IPS DF 19.7 (cell line): ENCODE data around the gene EAF1.
A peak's percentile ranks its signal among the peaks of the same experiment; 100 is the strongest.
"Not testable (repeated sequence)": the region's sequence is repeated elsewhere in the genome, so short reads cannot be mapped to it uniquely, and the experiment has no call there.

ENCODE experiments used
- DNase-seq: peaks from one replicate; pipeline ENCODE4 v3.0.0-alpha.2; 2013; ENCODE audit warnings: low read depth, low spot score

The EAF1 gene

DNA sequence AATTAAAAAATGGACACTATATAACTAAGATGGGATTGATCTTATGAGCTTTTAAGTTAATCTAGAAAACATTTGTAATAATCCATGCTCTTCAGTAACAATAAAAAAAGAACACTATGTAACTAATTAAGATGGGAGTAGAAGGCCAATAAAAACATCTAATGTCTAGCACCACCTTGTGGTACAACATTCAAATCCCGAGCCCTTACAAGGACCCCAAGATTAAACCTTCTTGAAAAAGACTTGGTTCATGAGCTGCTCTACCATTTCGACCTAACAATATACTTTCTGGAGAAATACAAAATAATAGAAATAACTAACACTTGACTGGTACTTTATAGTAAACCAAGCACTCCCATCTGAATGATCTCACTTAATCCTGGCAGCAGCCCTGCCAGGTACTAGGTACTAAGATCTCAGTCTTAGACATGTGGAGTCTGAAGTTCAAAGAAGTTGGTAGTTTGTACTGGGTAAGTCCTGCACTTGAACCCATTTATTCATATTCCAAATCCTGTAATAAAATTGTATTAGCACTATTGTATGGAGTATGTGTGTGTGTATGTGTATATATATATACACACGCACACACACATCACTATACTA lies 21.8 kb upstream of the EAF1 start:
- peak; percentile 12 for DNase-seq

DNA sequence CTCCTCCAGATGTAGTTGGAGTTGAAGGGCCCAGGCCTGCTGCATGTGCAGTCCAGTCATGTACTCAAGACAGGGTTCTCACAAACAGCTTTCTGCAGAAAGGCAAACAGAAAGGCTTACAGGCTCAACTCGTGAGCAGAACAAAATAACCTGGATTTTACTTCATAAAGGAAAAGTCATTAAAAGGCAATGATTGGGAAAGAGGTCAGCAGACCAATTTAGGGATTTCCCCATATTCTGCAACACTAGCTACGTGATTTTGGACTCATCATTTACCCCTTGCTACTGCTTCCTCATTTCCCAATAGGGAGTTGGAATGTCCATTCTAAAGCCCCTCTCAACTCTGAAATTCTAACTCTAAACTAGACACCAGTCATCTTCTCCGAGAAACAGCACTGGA lies 18.2 kb upstream of the EAF1 start:
- no peak for DNase-seq

DNA sequence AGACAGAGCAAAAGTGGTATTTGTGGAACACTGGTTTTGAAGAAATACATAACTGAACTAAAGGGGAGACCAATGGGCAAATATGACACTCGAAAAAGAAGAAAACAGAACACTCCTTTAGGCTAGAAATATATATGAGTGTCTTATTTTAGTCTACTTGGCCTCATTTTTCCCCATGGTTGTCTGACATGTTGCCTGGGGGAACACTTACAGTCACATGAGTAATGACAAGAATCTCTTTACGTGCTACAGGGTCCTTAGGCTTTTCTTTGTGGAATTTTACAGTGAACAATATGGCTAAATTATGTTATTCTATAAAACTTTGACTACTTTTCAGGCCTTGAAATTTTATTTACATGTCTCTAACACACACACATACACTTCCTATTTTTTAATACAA lies 17.6 kb upstream of the EAF1 start:
- no peak for DNase-seq

DNA sequence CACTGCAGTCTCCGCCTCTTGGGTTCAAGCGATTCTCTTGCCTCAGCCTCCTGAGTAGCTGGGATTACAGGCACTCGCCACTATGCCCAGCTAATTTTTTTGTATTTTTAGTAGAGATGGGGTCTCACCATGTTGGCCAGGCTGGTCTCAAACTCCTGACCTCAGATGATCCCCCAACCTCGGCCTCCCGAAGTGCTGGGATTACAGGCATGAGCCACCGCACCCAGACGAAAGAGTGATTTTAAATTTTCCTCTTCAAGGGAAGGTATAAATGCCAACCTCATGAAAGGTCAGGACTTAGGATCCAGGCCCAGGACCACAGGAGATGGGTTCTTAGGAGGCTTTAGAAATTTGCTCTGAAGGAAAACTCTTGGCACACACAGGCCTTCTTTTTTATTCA lies 16.4 kb upstream of the EAF1 start:
- DNase-seq = not testable (repeated sequence)

DNA sequence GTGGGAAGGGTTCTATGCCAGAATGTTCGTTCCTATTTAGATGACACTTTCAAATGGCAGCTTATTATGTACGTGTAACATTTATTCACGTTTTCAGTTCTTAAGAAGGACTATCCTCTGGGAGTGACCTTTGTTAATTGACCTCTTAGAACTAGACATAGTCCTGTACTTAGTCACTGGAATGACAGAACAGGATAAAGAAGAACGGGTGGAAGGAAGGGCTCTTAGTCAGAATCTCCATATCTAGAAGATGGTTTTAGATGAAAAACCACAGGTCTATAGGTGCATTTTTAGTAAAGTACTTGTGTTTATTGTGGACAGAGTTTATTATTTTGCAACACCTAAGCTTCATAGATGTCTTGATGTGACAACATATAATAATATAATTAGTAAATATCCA lies 6.5 kb upstream of the EAF1 start:
- no peak for DNase-seq

DNA sequence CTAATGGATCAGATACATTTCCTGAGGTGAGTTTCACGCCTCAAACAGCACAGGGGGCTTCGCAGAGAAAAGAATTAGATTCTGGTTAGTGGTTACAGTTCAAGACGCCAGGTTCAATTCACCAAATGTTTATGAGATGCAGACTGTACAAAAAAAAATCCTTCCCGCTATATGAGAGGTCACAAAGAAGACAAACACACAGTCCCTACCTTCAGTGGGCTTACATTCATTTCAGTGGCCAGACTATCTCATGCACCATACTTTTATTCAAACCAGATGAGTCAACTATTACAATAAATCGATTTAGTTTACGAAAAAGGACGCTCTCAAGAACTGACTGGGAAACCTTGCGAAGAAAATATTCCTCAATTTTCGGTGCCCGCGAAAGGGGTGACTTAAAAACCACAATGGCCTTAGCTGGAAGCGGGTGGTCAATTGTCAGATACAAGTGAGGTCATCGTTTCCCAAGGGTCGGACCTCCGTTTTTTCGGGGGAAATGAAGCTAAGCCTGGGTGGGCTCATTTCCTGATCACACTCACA lies 749 bp upstream of the EAF1 start:
- DNase-seq = no peak

DNA sequence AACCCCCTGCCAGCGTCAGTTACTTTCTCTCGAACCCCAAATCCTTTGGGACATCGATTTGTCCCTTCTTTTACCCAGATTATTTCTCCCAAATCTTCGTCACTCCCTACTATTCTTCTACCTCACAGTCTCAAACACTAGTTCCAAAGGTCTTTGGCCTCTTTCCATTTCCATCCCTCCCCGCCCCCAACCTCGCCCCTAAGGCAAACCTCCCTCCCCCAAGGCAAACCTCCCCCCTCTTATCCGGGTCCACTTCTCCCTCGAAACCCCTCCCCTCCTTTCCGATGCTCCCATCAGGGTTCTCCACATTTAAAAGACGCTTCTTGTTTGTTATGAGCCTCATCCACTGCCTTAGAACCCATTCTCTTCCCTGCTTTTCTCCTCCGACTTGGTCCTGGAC lies 583 bp downstream of the EAF1 start:
- DNase-seq = no peak

DNA sequence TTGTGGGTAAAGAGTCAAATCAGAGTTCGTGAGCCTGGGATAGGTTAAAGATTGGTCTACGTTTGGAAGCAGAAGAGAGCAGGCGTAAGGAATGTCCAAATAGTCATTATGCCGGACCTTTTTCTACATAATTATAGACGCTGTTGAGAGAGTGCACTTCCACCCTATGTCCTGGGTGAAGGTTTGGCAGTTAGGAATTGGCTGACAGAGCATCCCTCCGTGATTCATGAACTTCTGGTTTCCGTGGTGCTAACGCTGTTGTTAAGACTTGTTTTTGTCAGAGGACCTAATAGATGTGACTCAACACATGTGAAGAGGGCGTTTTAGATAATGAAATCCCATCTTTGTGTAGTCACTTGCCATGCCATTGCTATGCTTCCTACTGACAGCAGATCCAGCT lies 1.1 kb downstream of the EAF1 start:
- no peak for DNase-seq

DNA sequence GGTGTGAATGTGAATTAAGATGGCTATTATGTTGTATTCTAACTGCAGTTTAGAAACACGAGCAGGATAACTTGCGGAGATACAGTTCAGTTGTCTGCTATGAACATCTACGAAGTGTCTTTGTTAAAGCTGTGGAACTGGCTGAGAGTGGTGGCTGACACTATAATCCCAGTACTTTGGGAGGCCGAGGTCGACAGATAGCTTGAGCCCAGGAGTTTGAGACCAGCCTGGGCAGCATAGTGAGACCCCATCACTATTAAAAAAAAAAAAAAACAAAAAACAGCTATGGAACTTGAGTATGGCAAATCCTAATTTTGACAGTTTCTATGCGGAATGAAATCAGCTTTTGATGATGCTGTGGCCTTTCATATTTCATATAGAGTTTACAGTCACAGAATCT lies 1.7 kb downstream of the EAF1 start:
- DNase-seq = no peak

DNA sequence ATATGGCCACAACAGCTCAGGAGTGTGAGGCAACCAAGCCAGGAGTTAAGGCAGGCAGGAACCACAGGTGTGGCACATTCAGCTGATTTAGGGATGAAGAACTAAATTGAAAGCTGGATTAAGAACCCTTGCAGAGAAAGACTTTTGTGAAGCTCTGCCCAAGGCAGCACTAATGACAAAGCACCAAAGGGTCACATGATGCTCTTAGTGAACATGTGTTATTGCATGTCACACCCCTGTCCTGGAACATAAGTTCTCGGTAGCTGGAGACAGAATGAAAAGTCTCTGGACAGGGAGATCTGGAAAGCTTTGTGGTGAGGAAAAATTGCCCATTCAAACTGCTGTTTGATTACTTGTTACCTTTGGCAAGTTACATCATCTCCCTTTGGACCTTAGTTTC lies 3.2 kb downstream of the EAF1 start:
- DNase-seq = no peak

DNA sequence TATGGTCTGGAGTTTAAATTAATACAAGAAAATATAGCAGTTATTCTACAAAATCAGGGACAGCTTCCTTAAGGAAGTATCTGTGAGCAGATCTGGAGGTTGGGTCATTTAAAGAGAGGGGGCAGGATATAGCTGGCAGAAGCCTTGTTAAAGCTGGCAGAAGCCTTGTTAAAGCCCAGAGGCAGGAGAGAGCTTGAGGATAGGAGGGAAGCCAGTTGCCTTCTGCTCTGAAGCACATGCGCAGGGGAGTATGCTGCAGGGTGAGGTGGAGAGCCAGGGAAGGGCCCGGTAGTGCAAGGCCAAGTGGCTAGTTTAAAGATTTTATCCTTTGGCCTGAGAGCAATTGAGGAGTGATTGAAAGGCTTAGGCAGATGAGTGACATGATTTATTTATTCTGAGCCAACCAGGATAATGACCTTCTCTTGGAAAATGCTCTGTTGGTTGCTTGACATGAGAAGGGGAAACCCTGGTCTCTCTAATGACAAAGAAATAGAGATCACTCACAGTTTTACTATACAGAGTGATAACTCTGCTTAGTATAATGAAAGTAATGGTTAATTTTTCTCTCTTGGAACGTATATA lies 3.9 kb downstream of the EAF1 start:
- no peak for DNase-seq

DNA sequence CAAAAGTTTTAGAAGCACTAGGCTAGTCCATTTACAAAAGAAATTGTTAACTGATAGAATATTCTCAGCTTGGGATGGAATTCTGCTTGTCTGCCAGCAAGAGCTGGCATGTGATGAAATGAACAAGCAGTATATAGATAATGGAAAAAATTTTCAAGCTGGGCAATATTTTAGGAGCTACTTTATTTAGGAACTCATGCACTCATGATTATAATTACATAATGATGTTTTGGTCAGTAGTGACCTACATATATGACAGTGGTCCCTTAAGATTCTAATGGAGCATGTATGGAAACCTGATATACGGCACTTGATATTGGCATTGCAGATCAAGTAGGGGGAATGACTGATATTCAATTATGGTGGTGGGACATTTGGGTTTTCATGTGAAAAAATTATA lies 6.1 kb downstream of the EAF1 start:
- DNase-seq = no peak

DNA sequence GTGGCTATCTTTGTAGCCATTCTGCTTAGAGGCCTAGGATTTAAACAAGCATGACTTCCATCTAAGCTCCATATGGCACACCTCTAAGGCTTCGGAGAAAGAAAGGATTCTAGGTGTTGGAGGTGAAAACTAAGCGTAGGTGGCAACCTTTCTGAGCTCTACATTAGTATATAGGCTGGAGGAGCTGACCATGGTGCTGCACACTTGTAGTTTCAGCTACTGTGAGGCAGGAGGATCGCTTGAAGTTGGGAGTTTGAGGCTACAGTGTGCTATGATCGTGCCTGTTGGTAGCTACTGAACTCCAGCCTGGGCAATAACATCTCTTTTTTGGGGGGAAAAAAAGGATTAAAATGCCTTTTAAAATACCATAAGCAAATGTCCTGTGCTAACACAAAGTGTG lies 7.4 kb downstream of the EAF1 start:
- DNase-seq = no peak

DNA sequence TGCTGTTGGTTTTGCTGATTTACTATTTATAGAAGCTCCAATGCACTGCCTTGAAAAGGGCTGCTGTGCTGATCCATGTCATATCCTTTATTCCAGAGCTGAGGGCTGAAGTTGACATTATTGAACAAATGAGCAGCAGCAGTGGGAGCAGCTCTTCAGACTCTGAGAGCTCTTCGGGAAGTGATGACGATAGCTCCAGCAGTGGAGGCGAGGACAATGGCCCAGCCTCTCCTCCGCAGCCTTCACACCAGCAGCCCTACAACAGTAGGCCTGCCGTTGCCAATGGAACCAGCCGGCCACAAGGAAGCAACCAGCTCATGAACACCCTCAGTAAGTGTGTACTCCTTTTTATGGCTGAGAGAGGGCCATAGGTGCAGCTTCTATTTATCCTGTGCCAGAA lies 8.8 kb downstream of the EAF1 start:
- no peak for DNase-seq

DNA sequence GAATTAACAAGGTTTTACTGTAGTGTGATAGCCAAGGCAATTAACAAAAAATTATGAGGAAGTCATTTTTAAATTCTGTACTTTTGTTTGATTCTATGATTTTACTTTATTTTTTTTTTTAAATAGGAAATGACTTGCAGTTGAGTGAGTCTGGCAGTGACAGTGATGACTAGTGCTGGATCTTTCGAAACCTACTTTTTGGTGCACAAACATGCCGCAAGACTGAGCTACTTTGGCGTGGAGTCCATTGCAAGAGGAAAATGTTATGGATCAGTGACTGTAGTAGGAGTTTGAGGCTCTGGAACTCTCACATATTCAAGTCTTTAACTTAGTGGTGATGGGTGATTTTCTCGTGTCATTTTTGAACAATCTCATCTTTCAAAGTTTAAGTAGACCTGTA lies 11.6 kb downstream of the EAF1 start:
- no peak for DNase-seq

DNA sequence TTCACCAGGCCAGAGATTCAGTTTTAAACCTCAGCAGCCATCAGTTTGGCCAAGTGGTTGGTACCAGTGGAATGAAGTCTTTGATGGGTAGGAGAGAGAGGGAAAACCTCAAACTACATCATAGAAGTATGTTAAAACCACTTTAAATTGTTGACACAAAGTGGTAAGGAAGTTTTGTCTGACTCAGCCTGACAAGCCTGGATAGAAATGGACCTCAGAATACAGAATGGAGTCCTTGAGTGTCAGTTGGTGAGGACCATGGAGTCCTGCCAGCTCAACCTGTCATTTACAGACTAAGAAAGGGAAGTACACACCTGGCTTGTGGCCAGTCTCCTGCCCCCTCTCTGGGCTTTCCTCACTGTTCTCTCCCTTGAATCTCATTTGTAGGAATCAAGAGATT lies 12.1 kb downstream of the EAF1 start:
- DNase-seq = no peak

DNA sequence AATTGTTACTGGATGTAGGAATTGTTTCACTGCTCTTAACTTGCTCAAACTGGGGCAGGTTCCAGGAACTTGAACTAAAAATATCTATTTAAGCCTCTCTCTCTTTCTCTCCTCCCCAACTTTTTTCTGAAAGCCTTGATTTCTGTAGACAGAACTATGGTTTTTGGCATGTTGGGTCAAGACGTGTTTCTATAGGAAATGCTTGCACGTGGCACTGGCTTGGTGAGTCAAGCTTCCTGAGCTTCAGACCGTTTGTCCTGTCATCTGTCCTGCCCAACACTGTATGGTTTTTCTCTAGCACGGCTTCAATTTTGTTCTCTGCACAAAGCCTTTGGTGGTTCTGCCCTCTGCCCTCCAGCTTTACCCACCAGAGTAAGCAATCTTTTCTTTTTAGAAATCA lies 13.5 kb downstream of the EAF1 start:
- DNase-seq = no peak

DNA sequence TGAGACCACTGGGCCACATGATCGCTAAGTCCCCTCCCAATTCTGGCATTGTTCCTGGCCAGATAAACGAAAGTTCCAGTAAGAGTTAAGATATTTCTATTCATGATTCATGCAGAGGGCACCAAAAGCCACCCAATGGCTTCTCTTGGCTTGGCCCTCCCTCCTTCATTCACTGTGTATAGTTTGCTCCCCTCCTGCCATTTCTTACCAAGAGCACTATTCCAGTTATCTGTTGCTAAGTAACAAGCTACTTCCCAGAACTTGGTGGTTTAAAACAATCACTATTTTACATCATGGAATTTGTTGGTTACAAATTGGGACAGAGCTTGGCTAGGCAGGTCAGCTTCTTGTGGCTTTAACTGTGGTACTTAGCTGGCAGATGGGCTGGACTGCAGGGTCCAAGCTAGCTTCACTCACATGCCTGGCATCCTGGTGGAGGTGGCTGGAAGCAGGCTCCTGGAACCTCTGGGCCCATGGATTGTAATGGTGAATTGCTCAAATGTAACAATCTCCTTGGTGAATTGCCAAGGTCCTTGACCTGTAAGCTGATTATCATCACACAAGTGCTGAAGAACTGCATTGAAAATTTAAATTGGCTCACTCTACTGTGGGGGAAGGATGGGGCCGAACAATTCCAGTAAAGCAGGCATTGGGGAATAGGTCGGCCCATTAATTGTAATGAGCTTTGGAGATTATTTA lies 16.6 kb downstream of the EAF1 start:
- DNase-seq = no peak

DNA sequence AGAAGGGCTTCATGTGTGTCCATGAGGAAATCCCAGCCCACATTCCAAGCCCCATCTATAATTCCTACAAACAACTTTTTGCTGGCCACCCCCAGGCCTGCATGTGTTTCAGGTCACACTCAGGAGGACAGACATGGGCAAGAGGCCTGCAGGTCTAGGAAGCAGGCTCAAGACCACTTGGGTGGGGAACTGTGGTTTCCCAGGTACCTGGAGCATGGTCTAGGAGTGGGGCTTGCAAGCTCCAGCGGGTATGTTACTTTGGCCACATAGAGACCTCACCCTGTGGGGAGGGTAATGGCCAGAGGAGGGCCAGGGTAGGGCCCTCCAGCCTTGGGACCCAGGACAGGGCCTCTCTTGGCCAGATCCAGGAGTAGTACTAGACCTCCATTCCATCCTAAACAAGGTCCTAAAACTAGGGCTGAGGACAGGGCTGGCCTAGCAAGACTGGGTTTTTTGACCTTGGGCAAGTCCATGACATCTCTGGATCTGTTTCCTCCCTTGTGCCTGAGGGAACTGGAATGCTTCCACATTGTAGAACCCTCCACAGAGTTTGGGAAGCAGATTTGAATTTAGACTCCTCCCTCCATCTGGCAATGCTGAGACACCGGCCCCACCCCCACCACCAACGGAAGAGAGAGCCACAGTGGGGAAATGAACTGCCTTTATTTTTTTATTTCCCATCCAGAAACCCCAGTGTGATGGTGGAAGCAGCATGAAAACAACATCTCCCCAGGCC lies 22.3 kb downstream of the EAF1 start:
- no peak for DNase-seq

DNA sequence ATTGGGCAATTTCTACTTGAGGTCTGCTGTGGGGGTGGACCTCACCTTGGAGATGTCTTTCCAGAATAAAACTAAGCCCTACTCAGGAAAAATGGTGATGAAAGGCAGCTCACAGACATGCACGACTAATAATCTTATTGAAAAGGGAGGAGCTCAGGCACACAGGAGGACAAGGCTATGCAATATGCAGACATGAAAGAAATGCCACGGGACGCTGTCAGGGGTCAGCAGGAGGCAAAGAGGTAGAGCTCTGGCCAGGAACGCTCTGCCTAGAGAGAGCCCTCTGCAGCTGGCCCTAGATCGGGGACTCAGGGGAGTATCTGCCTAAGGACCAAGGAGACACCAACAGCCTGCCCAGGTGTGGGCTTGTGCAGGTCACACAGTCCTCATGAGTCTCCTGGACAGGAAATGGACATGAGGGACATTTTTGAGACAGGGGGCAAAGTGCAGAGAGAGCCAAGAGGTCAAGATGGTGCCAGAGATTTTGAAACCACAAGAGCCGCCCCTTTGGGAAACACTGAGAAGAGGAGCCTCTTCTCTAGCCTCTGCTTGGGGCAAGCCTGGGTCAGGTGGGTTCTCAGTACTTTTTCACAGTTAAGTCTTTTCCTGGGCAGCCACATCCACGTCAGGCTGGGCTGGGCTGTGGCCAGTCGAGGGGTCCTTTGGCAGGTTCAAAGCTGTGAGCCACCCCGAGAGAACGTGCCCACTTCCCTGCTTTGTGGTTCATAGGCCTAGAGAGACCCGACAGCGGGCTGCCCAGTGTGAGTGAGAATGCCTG lies 23.2 kb downstream of the EAF1 start:
- DNase-seq = no peak

DNA sequence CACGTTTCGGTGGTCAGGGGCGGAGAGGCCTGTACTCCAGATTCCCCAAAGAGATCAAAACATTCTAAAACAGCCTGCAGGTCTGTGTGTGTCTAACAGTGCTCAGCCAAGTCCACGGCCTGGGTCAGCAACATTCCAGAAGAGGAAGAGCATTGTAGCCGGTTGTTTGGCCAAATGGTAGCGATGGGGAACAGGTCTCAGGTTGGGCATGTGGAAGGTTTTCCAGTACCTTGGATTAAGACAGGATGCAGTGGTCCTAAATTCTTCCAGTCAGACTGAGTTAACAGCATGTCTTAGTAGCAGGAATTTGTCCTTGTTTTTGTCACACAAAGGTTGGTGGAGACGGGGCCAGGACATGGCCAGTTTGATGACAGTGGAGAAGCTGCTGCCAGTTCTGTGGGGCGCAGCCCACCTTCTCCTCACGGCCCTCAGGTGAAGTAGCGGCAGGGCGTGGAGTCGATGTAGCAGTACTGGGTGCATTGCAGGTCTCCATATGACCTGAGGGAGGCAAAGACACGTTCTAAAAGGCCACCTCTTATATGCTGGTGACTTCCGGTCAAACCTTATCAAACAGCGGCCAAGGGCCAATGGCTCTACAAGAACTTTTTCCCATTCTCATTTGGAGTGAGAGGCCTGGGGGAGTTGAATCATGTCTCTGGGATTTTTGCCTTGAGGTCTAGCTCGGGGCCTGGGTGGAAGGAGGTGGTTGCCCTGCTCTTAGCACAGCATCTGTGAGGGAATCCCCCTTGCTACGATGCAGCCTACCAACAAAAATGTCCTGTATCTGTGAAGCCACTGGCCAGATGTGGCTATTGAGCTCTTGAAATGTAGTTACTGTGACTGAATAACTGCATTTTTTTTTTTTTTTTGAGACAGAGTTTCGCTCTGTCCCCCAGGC lies 24.1 kb downstream of the EAF1 start:
- DNase-seq = no peak
